ENCODE measurements around the gene MCF2L2. TPM values are rescaled to one million over a fixed set of nuclear protein-coding genes. Genes with fewer than 3 reads are reported as not detected.

The MCF2L2 gene
- total and polyA plus RNA-seq, 3 donors from 2014 or later = 6.8 to 24.2 (median 14.6) TPM

GRCh38 chr3:183339461-183340086 is 88.8 kb downstream of the MCF2L2 start:
- intact Hi-C loops (cut with DNase I; ENCODE audit: low total_unique reads) = no loop called here
- no peak for DNase-seq
- 85 to 92% methylated on average over 8 of the region's 8 CpGs for WGBS, 2 donors
- H3K27me3 ChIP-seq = no peaks in the 10 kb centered on the region
- no peak overlapping the region for H3K27ac ChIP-seq
- H3K9me3 ChIP-seq = no peaks in the 10 kb centered on the region
- no peaks in the 10 kb centered on the region for H3K4me1 ChIP-seq
- TF ChIP-seq CTCF (IDR thresholded peaks at IDR 0.05) (no peak), POLR2A (IDR thresholded peaks at IDR 0.05) (no peak)
- no peaks in the 10 kb centered on the region for H3K36me3 ChIP-seq (ENCODE audit: low read depth, missing control alignments)
- H3K4me3 ChIP-seq = no peak overlapping the region

GRCh38 chr3:183338520-183338919 is 89.9 kb downstream of the MCF2L2 start:
- no peaks in the 10 kb centered on the region for H3K27me3 ChIP-seq
- no peaks in the 10 kb centered on the region for H3K9me3 ChIP-seq
- 95 to 97% methylated on average over 7 of the region's 7 CpGs for WGBS, 2 donors
- TF ChIP-seq POLR2A (IDR thresholded peaks at IDR 0.05) (no peak), CTCF (IDR thresholded peaks at IDR 0.05) (no peak)
- no peaks in the 10 kb centered on the region for H3K4me1 ChIP-seq
- H3K36me3 ChIP-seq (ENCODE audit: low read depth, missing control alignments) = no peaks in the 10 kb centered on the region
- no peak overlapping the region for H3K4me3 ChIP-seq
- no peak overlapping the region for H3K27ac ChIP-seq
- DNase-seq = no peak
- intact Hi-C loops (cut with DNase I; ENCODE audit: low total_unique reads) = no loop called here

- DNase-seq = no peak
- TF ChIP-seq CTCF (IDR thresholded peaks at IDR 0.05) (no peak), POLR2A (IDR thresholded peaks at IDR 0.05) (no peak)
- H3K4me1 ChIP-seq = no peaks in the 10 kb centered on the region
- H3K4me3 ChIP-seq = no peak overlapping the region
- H3K27ac ChIP-seq = no peak overlapping the region
- H3K36me3 ChIP-seq (ENCODE audit: low read depth, missing control alignments) = no peaks in the 10 kb centered on the region
- WGBS, 2 donors = 85 to 89% methylated on average over 8 of the region's 8 CpGs
- intact Hi-C loops (cut with DNase I; ENCODE audit: low total_unique reads) = no loop called here
- no peaks in the 10 kb centered on the region for H3K27me3 ChIP-seq
- H3K9me3 ChIP-seq = no peaks in the 10 kb centered on the region
These were observed 95.9 kb downstream of the MCF2L2 start for GRCh38 chr3:183332487-183332886.

GRCh38 chr3:183331498-183331897 is 96.9 kb downstream of the MCF2L2 start:
- intact Hi-C loops (cut with DNase I; ENCODE audit: low total_unique reads) = no loop called here
- Histone ChIP-seq H3K4me3 (no peak overlapping the region), H3K27me3 (no peaks in the 10 kb centered on the region), H3K27ac (no peak overlapping the region), H3K4me1 (no peaks in the 10 kb centered on the region), H3K36me3 (ENCODE audit: low read depth, missing control alignments) (no peaks in the 10 kb centered on the region), H3K9me3 (no peaks in the 10 kb centered on the region)
- TF ChIP-seq POLR2A (IDR thresholded peaks at IDR 0.05) (no peak), CTCF (IDR thresholded peaks at IDR 0.05) (no peak)
- WGBS, 2 donors = 81 to 87% methylated on average over 3 of the region's 3 CpGs
- no peak for DNase-seq

DNA sequence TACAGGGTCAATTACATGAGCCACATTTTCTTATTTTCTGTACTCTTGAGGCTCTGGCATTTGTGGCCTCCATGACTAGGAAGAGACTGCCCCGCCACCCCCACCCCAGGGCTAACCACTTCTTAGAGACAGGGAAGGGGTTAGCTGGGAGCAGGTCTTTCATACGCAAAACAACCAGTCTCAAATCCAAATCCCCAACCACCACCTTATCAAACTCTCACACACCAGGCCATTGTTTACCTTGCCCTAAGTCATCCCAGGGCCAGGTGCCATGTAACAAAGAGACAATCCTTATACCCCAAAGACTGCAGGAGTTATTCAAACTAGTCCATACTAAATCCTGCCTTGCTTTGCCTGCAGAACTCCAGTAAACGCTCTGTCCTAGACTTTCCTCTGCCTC is 97.5 kb downstream of the MCF2L2 start:
- Histone ChIP-seq H3K9me3 (no peaks in the 10 kb centered on the region), H3K4me3 (no peak overlapping the region), H3K4me1 (no peaks in the 10 kb centered on the region), H3K27me3 (no peaks in the 10 kb centered on the region), H3K27ac (no peak overlapping the region), H3K36me3 (ENCODE audit: low read depth, missing control alignments) (no peaks in the 10 kb centered on the region)
- 85 to 93% methylated on average over 3 of the region's 3 CpGs for WGBS, 2 donors
- TF ChIP-seq CTCF (IDR thresholded peaks at IDR 0.05) (no peak), POLR2A (IDR thresholded peaks at IDR 0.05) (no peak)
- intact Hi-C loops (cut with DNase I; ENCODE audit: low total_unique reads) = no loop called here
- DNase-seq = no peak
